Mononuclear cell (primary cell): Measurements from ENCODE around the gene RNF186. TPM values are rescaled to one million over a fixed set of nuclear protein-coding genes. Genes with fewer than 3 reads are reported as not detected.
"Not testable (repeated sequence)": the region's sequence is repeated elsewhere in the genome, so short reads cannot be mapped to it uniquely, and the experiment has no call there.

Source experiments
- H3K27me3 ChIP-seq: 2 replicates; pipeline ENCODE4 v1.6.0; 2011; ENCODE audit warnings: low read length, control low read depth; ENCODE audit not compliant: insufficient read depth
- H3K4me1 ChIP-seq: 2 replicates; pipeline ENCODE4 v1.5.1; 2011; ENCODE audit warnings: mild to moderate bottlenecking, low read length, control low read depth; ENCODE audit not compliant: insufficient read depth
- H3K4me3 ChIP-seq: 2 replicates; pipeline ENCODE4 v1.5.1; 2011; ENCODE audit warnings: mild to moderate bottlenecking, low read length, moderate library complexity
- H3K9me3 ChIP-seq: 2 replicates; pipeline ENCODE4 v1.5.1; 2011; ENCODE audit warnings: low read depth, mild to moderate bottlenecking, control low read depth, low read length
- total RNA-seq: library from RNA; depleted of rRNA; stranded (reverse); fragments of >200 nt; gene quantifications from one replicate; pipeline ENCODE4 v1.2.3, GENCODE V29; 2012

Gene RNF186
- total RNA-seq, 1 donor = not detected

DNA sequence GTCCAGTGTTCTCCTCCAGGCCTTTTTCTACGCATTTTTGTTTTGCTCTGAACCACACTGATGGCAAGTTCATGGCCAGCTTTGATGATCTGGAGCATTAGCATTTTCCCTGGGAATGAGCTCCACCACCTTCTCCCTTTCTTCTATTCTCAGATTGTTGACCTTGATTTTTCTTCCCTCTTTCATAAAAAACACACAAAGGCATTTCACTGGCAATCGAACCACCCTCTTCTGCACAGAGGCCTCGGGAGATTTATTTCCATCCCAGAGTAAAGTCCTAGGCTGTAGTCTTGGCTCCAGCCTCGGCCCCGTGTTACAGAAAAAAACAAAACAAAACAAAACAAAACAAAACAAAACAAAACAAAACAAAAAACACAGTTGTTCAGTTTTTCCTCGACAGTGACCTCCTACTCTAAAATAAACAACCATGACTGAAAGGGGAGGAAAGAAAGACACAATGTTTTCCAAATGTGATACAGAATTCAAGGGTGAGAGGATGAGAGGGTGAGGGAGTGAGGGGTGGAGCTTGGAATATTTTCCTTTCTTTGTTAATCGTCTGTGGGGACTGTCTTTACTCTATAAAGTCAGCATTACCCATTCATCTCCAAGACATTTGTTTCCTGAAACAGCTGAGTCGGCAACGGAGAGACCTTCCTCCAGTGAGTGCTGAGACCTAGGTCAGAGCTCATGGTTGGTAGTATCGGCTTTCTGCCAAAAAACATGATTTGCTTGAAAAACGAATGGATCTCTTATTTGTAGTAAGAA lies 29.8 kb upstream of the RNF186 start:
- no peak overlapping the region for H3K4me3 ChIP-seq
- peaks cover 4% of the 10 kb centered on the region for H3K27me3 ChIP-seq
- H3K9me3 ChIP-seq = no peaks in the 10 kb centered on the region
- H3K4me1 ChIP-seq = no peaks in the 10 kb centered on the region

DNA sequence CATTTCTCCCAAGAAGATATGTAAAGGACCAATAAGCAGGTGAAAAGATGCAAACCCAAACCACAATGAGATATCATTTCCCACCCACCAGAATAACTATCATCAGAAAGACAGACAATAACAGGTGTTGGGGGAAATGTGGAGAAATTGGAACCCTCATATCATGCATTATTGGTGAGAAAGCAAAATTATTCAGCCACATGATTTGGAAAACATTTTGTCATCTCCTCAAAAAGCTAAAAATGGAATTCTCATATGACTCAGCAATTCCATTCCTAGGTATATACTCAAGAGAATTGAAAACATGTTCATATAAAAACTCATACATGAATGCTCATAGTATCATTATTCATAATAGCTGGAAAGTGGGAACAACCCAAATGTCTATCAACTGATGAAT lies 25.1 kb upstream of the RNF186 start:
- Histone ChIP-seq H3K4me3 (no peak overlapping the region), H3K4me1 (no peaks in the 10 kb centered on the region), H3K9me3 (no peaks in the 10 kb centered on the region), H3K27me3 (peaks cover 4% of the 10 kb centered on the region)

DNA sequence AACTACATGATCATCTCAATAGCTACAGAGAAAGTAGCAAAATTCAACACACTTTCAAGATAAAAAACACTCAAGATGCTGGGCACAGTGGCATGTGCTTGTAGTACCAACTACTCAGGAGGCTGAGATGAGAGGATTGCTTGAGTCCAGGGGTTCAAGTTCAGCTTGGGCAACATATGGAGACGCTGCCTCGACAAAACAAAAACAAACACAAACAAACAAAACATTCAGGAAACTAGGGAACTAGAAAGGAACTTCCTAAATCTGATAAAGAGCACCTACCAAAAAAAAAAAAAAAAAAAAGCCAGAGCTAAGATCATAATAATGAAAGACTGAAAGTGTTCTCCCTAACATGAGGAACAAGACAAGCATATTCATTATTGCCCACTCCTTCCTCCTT lies 22.8 kb upstream of the RNF186 start:
- H3K4me1 ChIP-seq = no peaks in the 10 kb centered on the region
- H3K27me3 ChIP-seq = peaks cover 1% of the 10 kb centered on the region
- no peak overlapping the region for H3K4me3 ChIP-seq
- no peaks in the 10 kb centered on the region for H3K9me3 ChIP-seq

DNA sequence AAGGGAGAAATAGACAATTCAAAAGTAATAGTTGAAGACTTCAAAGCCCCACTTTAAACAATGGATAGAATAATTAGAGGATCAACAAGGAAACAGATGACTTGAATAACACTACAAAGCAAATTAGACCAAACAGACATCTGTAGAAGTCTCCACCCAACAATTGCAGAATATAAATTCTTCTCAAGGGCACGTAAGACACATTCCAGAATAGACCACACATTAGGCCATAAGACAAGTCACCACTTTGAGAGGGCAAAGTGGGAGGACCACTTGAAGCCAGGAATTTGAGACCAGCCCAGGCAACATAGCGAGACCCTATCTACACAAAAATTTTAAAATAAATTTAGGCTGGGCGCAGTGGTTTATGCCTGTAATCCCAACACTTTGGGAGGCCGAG lies 20.5 kb upstream of the RNF186 start:
- Histone ChIP-seq H3K27me3 (peaks cover 13% of the 10 kb centered on the region), H3K9me3 (no peaks in the 10 kb centered on the region), H3K4me3 (no peak overlapping the region), H3K4me1 (no peaks in the 10 kb centered on the region)

DNA sequence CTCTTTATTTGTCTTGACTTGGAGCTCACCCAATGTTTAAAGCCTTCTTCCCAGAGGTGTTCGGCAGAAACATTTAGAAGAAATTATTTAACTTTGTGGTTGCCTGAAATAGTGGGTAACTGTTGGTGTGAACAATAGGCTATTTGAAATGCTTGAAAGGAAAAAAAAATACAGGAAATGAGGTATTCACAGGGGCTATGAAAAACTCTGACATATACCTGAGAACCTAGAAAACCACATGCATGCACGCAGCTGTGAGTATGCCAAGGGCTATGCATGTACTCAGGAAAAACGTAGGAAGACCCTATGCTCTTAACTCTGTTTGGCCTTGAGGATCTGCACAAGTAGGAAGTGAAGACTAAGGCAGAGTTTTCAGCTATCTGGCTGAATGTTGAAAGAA lies 16.4 kb upstream of the RNF186 start:
- no peaks in the 10 kb centered on the region for H3K4me1 ChIP-seq
- peaks cover 13% of the 10 kb centered on the region for H3K27me3 ChIP-seq
- no peak overlapping the region for H3K4me3 ChIP-seq
- H3K9me3 ChIP-seq = no peaks in the 10 kb centered on the region

DNA sequence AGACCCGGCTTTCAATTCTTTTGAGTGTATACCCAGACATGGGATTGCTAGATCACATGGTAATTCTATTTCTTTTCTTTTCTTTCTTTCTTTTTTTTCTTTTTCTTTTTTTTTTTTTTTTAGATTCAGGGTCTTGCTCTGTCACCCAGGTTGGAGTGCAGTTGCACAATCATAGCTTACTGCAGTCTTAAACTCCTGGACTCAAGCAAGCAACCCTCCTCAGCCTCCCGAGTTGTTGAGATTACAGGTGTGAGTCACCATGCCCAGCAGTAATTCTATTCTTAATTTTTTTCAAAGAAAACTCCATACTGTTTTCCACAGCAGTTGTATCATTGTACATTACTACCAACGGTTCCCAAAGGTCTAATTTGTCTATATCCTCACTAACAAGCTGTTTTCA lies 13.5 kb upstream of the RNF186 start:
- Histone ChIP-seq H3K4me3 (no peak overlapping the region), H3K4me1 (no peaks in the 10 kb centered on the region), H3K27me3 (peaks cover 13% of the 10 kb centered on the region), H3K9me3 (no peaks in the 10 kb centered on the region)

DNA sequence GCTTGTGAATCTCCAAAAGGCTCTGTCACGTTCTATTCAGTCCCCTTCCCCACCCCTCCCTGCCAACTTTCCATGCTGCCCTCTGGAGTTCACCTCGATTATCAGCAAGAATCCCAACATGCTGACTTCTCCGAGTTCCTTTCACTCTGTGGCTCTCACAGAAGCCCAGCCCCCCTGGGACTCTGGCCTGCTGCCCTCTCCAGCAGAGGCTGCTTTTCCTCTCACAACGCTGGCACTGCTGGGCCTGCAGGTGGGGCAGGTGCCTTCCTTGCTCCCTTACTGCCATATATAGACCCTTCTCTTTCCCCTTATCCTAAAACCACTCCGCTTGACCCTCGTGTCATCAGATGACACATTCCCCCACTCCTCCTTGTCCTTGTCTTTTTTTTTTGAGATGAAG lies 10.2 kb upstream of the RNF186 start:
- no peaks in the 10 kb centered on the region for H3K27me3 ChIP-seq
- no peaks in the 10 kb centered on the region for H3K4me1 ChIP-seq
- no peaks in the 10 kb centered on the region for H3K9me3 ChIP-seq
- no peak overlapping the region for H3K4me3 ChIP-seq

DNA sequence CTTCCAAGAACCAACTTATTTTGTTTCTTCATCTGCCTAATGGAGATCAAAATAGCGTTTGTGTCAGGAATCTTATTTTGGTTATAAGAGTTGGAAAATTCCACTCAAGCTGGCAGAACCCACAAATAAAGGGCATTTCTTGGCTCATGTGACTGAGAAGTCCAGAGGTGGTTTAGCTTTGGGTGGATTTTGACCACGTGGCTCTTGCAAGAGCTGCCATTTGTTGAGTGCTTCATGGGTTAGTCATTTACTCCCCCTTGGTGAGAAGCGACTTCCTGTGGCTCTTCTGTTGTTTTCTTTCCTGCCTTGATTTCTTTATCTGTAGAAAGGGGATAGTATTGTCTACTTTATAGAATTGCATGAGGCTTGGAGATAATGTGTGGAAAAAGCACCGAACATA lies 9.5 kb upstream of the RNF186 start:
- no peaks in the 10 kb centered on the region for H3K4me1 ChIP-seq
- no peaks in the 10 kb centered on the region for H3K9me3 ChIP-seq
- H3K4me3 ChIP-seq = no peak overlapping the region
- H3K27me3 ChIP-seq = no peaks in the 10 kb centered on the region

DNA sequence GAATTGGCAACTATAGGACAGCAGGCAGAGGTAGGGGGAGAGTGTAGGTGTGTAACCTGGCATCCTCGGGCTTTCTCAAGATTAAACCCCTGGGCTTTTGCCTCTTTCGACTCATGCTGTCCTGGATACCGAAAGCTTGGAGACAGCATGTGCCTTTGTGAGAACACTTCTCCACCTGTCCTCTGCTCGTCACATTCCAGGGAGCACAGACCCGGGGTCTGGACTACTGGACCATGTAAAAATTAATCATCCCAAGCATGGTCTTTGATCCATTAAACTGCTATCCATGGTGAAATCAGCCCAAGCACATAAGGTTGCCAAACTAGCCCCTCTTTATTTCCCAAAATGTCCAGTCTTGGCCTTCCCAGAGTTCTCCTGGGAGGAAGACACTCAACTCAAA lies 9.0 kb upstream of the RNF186 start:
- Histone ChIP-seq H3K27me3 (no peaks in the 10 kb centered on the region), H3K4me3 (no peak overlapping the region), H3K9me3 (no peaks in the 10 kb centered on the region), H3K4me1 (no peaks in the 10 kb centered on the region)

DNA sequence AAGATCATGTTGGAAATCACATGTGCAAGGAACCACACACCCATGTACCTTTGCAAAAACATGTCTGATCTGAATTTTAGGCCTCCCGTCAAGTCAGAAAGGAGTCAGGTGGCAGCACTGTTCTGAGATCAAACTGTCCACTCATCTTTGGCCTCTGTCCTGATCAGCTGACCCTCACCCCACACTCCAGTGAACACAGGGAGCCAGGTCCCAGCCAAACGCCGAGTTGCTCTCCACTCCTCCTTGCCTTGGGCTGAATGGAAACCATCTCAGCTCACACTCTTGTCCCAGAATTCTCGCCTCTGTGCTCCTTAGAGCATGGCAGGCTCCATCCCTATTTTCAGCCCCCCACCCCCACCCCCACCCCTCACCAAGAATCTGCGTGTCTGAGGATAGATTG lies 4.6 kb upstream of the RNF186 start:
- H3K9me3 ChIP-seq = no peaks in the 10 kb centered on the region
- no peaks in the 10 kb centered on the region for H3K4me1 ChIP-seq
- no peaks in the 10 kb centered on the region for H3K27me3 ChIP-seq
- H3K4me3 ChIP-seq = no peak overlapping the region

DNA sequence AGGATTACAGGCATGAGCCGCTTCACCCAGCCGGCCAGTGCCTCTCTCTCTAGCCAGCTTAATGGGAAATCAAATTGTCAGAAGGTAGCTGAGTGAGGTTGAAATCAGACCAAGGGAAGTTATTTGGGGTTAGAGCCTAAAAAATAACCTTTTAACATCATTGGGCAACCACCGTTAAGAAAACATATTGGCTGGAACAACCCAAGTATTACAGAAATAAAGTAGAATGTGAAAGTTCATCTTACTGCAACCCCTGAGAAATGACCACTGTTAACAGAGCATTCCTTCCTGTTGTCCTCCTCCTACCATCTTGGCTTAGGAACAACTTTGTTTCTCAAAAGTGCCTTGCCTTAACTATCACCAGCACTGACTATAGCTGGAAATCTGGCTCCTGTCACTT lies 3.2 kb upstream of the RNF186 start:
- Histone ChIP-seq H3K27me3 (no peaks in the 10 kb centered on the region), H3K4me3 (no peak overlapping the region), H3K4me1 (no peaks in the 10 kb centered on the region), H3K9me3 (no peaks in the 10 kb centered on the region)

DNA sequence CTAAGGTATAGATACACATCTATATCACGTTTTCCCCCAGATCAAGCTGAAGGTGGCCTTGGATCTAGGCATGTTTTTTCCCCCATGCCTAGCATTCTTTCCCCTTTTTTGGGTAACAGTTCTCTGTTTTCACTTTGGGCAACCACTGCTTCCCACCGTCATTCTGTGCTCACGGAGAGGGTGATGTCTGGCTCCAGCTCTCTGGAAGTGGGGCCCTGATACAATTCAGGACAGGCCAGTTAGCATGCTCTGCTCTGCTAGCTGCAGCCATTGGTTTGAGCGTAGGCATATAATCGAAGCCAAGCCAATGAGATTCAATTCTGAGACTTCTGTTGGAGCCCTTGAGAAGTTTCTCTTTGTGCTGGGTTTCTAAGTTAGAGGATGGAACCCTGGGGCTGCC lies 2.1 kb upstream of the RNF186 start:
- H3K27me3 ChIP-seq = no peaks in the 10 kb centered on the region
- no peaks in the 10 kb centered on the region for H3K9me3 ChIP-seq
- H3K4me1 ChIP-seq = no peaks in the 10 kb centered on the region
- no peak overlapping the region for H3K4me3 ChIP-seq

DNA sequence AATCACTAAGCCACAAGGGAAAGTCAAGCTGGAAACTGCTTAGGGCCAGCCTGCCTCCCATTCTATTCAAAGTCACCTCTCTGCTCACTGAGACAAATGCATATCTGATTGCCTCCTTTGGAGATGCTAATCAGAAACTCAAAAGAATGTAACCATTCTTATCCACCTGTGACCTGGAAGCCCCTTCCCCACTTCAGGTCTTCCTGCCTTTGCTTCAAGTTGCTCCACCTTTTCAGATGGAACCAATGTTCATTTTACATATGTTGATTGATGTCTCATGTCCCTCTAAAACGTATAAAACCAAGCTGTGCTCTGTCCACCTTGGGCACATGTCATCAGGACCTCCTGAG lies 1.6 kb upstream of the RNF186 start:
- not testable (repeated sequence) for H3K9me3 ChIP-seq, H3K4me1 ChIP-seq, H3K27me3 ChIP-seq, H3K4me3 ChIP-seq

DNA sequence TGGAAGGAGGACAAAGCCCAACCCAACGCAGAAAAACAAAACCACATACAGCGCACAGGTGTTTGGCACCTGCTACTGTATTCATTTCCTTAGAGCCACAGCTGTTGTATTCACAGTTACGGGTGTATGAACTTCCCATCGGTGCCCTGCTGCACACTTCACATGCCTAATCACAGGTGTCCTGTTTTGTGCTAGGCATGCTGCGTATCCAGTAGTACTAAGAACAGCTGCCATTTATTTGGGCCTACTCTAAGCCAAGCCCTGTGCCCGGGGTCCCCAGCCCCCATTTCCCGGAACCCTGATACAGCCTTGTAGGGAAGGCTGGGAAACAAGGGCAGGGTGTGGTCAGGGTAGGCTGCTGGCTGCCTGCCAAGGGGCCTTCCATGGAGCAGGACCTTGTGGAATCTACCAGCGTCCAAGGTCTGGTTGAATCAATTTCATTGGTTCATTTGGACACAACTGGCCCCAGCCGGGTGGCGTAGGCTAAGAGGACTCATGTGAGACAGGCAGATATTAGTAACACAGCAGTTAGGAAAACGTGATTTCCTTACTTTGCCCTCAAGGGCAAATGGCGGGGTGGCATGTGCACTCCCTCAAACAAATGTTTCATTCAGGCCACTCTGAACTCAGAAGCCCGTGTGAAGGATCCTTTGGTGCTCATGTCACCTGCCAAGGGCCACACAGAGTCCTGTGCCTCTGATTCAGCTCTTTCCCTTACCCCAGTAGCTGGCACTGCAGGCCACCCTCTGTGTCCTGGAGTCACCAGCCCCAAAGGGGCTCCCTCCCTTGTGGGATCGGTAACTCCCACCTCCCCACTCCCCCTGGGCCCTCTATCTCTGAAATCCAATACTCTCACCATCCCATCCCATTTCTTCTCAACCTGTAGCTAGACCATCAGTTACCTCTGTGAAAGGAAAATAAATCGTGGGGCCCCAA lies 986 bp upstream of the RNF186 start:
- no peaks in the 10 kb centered on the region for H3K27me3 ChIP-seq
- H3K4me3 ChIP-seq = no peak overlapping the region
- no peaks in the 10 kb centered on the region for H3K9me3 ChIP-seq
- no peaks in the 10 kb centered on the region for H3K4me1 ChIP-seq

DNA sequence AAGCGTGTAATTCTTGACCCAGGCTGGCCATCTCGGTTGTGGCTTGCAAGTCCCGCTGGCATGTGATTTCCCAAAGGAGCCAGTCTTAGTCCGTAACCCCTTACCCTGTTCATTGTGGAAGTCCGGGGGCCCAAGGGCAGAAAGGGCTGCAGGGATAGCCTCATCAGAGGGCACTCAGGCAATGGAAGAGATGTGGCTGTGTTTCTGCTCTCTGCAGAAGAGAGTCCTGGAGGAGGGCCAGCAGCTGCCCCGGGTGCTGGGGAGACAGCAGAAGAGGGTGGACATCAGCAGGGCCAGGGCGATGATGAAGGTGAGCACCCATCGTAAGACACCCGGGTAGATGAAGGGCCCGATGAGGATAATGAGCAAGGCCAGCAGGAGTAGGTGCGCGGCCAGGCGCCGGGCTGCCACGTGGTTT lies 830 bp downstream of the RNF186 start:
- Histone ChIP-seq H3K27me3 (no peaks in the 10 kb centered on the region), H3K4me3 (no peak overlapping the region), H3K4me1 (no peaks in the 10 kb centered on the region), H3K9me3 (no peaks in the 10 kb centered on the region)

DNA sequence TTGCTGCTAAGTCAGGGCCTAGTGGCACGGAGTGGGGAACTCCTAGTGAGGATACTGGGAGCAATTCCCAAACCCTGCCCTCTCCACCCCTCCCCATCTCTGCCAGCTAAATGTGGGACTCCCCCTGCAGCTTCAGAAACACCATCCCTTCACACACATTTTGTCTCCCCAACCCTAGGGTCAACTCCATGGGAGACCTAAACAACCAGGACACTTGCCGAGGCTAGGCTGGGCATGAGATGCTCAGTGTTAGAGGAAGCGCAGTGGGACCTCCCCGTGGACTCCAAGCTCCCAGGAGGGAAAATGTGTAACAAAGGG lies 1.5 kb downstream of the RNF186 start:
- Histone ChIP-seq H3K4me3 (no peak overlapping the region), H3K27me3 (no peaks in the 10 kb centered on the region)

More for the DNA sequence above, 1.5 kb downstream of the RNF186 start:
- Histone ChIP-seq H3K4me1 (no peaks in the 10 kb centered on the region), H3K9me3 (no peaks in the 10 kb centered on the region)
